Mucosa of gallbladder (tissue), 1 donor: ENCODE data around the gene CLIP1. TPM values are rescaled to one million over a fixed set of nuclear protein-coding genes. Genes with fewer than 3 reads are reported as not detected.
"Not testable (repeated sequence)": the region's sequence is repeated elsewhere in the genome, so short reads cannot be mapped to it uniquely, and the experiment has no call there.

Source experiments
- DNase-seq: peaks from one replicate; pipeline ENCODE4 v3.0.0-alpha.2; 2020; ENCODE audit warnings: low spot score
- total RNA-seq: library from RNA; stranded (reverse); gene quantifications from one replicate; pipeline ENCODE4 v1.2.1, GENCODE V29; 2021
- donor health status: DM: no; HTN: no; CAD: no.

CLIP1 gene
- total RNA-seq, 1 donor from 2014 or later: 71.6 TPM

DNA sequence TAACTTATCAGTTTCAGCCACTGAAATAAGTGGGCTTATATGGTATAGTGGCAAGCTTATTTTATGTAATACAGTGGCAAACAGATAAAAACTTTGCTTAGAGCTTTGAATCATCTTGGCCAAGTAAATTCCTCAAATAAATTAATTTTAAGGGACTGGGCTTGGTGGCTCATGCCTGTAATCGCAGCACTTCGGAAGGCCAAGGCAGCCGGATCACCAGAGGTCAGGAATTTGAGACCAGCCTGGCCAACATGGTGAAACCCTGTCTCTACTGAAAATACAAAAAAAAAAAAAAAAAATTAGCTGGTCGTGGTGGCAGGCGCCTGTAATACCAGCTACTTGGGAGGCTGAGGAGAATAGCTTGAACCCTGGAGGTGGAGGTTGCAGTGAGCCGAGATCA, 24.5 kb downstream of the CLIP1 start:
- not testable (repeated sequence) for DNase-seq

DNA sequence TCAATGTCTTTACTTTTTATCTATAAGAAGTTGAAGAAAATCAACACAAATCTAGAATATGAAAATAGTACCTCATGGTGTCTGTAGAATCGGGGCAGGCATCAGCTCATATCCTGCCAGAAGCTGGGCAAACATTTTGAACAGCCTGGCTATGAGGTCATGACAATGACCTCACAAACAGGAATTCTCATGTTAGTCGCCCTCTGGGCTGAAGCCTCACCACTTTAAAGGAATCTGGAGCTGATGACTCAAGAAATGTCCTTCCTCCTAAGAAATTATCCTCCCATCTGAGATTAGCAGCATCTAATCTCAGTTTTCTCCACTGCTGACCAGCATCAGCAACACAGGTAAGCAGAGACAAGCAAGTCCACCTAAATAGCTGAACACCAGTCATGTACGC, 27.1 kb downstream of the CLIP1 start:
- DNase-seq: no peak

DNA sequence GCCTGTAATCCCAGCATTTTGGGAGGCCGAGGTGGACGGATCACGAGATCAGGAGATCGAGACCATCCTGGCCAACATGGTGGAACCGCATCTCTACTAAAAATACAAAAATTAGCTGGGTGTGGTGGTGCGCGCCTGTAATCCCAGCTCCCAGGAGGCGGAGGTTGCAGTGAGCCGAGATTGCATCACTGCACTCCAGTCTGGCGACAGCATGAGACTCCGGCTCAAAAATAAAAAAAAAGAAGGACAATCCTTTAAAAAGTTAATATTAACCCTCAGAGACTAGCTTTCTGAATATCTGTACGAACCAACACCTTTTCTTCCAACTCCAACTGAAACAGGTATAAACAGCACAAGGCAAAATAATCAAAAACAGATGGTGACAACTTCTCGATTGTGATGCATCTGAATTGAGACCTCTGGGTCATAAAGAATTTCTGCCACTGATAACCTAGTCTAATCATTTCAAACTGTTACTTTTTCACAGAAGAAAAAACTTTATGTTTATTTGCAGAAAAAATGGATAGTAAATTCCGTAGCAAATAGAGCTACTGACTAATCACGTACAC, 27.8 kb downstream of the CLIP1 start:
- DNase-seq: no peak

DNA sequence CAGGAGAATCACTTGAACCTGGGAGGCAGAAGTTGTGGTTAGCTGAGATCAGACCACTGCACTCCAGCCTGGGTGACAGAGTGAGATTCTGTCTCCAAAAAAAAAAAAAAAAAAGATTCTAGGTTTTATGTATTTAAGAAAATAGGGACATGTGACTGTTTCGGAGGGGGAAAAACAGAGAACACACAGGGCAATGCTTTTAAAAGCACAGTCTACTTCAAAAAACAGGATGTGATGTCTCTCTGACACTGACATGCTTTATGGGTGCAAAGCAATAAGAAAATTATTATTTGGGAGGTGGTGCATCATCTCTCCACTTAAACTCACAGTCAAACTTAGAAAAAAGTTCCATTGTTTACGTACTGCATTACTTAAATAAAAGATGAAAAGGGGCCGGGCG, 28.7 kb downstream of the CLIP1 start:
- DNase-seq: no peak

DNA sequence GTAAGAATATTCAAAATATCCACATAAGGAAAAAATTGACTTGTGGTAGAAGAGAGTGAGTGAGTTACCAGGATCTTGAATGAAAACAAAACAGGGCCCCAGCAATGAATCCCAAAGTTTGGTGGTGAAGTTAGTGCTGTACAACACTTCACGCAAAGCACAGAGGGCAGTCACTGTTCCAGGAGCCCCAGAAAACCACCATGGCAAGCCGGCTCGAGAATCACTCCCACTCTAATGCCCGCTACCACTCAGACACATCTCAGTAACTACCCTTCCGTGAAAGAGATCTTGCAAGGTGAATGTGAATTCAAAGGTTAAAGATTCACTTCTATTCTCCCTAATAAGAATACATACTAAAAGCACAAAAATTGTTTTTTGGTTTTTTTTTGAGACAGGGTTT, 30.1 kb downstream of the CLIP1 start:
- no peak for DNase-seq

DNA sequence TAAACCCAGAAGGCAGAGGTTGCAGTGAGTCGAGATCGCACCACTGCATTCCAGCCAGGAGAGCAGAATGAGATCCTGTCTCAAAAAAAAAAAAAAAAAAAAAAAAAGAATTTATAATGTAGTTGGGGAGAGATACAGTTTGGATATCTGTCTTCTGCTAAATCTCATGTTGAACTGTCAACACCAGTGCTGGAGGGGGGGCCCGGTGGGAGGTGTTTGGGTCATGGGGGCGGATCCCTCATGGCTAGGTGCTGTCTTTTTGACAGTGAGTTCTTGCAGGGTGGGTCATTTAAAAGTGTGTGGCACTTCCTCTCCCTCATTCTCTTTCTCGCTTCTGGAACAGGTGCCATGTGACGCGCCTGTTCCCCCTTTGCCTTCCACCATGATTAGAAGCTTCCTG, 32.8 kb downstream of the CLIP1 start:
- no peak for DNase-seq

DNA sequence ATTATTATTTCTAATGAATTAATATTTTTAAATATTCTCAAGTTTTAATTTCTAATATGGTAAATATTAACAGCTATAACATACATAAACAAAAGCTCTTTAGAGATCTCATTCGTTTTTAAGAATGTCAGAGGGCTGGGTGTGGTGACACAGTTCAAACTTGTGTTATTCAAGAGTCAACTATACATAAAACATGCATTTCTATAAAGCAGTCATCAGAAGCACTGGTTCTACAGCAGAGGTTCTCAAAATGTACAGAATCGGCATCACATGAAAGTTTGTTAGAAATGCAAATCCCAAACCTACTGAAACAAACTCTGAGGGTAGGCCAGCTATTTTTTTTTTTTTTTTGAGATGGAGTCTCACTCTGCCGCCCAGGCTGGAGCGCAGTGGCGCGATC, 34.6 kb downstream of the CLIP1 start:
- no peak for DNase-seq

DNA sequence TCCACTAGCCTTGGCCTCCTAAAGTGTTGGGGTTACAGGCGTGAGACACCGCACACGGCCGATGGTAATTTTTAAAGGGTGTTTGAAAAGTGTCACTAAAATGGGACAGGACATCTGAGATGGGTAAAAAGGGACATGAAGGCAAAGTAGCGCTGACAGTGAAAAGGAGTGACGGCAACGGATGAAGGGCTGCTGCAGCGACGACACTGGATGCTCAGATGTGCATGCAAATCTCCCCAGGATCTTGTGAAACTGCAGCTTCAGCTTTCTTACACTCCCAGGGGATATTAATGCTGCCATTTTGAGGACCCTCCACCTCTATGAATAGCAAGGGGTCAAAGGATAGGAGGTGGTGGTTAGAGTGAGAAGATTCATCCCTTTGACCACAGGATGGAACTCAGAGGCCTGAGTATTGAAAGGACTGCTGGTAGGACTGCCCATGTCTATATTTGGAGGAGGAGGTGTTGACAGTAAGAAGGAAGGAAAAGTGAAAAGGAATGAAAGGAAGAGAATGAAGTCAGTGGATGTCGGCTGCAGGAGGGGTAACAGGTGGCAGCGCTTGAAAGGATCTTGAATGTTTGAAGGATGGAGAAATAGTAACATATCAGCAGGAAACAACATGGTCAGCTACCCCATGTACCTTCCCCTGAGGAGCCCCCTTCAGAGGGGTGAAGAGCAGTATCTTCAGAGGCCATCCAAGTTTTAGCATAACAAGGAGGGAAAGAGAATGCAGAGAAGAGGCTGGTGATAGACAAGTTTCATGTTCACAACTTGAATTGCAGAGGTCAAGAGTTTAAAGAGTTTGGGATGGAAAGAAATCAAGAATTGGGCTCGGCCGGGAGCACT, 37.1 kb downstream of the CLIP1 start:
- no peak for DNase-seq

DNA sequence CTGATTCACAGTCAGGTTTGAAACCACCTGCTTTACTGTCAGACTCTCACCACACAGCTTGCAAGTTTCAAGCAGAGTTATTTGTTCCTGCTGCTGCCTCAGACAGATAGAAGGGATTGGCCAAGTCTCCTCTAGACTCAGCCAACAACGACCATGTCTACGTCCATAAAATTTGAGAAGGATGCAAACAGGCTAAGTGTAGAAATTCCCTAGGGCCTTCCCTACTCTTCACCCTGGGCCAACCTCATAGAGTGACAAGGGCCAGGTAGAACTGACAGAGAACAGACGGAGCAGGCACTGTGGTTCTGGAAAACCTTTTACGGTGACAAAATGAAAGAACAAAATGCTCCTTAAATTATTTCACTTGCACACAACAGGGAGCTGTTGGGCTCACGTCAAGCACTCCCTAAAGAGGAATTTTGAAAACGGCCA, 39.5 kb downstream of the CLIP1 start:
- no peak for DNase-seq

DNA sequence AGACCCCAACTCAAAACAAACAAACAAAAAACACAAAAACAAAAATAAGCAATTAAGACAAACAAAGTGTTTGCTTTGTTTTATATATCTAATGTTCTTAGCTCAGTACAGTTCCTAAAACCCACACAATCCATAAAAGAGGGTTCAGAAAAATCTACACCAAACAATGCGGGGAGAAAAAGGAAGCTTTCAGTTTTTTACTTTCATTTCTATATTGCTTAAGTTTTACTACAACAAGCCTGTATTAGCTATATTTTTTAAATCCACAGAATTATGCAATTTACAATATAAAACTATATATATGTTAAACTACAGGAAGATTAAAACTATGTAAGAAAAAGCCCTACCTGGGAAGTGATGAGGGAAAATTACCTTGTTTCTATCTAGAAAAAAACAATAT, 41.4 kb downstream of the CLIP1 start:
- no peak for DNase-seq

DNA sequence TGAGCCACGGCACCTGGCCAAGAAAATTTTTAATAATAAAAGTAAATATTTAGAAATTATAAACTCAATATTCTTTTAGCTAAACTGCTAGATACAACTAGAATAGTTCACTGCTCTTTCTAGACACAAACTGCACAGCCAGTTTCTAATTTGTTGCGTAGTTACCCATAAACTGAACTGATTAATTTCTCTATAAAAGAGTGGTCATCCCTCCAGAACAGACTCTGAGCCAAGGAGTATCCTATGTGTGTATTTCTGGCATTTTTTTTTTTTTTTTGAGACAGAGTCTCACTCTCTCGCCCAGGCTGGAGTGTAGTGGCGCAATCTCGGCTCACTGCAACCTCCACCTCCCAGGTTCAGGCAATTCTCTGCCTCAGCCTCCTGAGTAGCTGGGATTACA, 45.7 kb downstream of the CLIP1 start:
- not testable (repeated sequence) for DNase-seq

DNA sequence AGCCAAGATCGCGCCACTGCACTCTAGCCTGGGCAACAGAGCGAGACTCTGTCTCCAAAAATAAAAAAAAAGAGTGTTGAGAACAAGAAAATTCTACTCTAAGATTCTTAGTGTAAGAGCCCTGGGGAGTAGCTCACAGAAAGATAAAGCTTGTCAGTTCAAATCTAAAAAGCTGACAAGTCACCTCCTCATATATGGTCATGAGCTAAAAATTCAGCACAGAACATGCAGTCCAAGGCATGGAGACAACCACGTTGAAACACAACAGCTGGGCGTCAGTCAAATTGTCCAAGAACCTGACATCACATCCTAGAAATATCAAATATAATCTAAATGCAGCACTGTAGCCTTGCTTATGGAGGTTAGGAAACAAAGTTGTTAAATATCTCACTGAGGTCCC, 47.8 kb downstream of the CLIP1 start:
- DNase-seq: no peak

DNA sequence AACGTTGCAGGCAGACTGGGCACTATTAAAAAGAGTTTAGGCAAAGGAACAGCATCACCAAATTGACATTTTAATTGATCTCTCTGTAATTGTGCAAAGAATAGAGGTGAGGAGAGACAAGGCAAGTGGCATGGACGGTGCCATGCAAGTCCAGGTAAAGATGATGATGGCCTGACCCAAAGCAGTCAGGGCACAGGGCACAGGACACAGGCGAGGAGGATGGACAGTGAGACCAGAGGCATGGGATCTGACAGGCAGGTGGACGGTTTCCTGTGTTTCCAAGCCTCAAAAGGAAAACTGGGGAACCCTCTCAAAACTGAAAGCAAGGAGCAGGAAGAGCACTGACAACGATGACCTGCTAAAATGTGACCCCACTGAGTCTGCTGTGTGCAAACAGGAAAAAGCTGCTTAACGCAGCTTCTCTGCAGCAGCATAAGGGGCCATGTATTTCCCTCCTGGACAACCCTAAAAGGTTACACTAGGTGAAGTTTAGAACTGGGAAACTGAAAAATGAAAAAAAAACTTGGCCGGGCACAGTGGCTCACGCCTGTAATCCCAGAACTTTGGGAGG, 50.9 kb downstream of the CLIP1 start:
- DNase-seq: no peak

DNA sequence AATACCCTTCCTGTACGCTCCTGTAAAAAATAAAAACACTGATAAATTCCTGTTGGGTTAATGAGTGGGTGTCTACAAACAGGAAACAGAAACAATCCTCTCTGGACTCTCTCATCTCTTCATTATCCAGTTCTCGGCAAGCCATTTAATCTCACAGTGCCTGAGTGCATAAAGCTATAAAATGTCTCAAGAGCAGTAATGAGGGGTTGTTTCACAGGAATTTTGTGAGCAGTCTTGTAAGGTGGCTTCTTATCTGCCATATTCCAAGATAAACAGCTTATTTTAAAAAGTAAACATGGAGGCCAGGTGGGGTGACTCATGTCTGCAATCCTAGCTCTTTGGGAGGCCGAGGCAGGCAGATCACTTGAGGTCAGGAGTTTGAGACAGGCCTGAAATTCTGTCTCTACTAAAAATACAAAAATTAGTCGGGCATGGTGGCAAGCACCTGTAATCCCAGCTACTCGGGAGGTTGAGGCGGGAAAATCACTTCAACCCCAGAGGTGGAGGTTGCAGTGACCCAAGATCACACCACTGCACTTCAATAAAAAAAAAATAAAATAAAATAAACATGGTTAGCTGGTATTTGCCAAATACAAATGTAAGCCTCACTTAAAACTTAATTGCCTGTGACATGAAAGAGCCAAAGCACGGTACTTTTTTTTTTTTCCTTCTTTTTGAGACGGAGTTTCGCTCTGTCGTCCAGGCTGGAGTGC, 54.0 kb downstream of the CLIP1 start:
- no peak for DNase-seq

DNA sequence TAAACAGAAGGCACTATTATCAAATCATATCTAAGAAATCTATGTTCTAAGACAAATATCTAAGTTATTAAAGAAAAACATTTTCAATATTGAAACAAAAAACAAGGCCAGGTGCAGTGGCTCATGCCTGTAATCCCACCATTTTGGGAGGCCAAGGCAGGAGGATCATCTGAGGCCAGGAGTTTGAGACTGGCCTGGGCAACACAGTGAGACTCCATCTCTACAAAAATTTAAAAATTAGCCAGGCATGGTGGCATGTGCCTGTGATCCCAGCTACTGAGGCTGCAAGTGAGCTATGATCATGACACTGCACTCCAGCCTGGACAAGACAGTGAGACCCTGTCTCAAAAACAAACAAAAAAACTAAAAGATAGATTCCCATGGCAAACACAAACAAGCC, 54.8 kb downstream of the CLIP1 start:
- not testable (repeated sequence) for DNase-seq

DNA sequence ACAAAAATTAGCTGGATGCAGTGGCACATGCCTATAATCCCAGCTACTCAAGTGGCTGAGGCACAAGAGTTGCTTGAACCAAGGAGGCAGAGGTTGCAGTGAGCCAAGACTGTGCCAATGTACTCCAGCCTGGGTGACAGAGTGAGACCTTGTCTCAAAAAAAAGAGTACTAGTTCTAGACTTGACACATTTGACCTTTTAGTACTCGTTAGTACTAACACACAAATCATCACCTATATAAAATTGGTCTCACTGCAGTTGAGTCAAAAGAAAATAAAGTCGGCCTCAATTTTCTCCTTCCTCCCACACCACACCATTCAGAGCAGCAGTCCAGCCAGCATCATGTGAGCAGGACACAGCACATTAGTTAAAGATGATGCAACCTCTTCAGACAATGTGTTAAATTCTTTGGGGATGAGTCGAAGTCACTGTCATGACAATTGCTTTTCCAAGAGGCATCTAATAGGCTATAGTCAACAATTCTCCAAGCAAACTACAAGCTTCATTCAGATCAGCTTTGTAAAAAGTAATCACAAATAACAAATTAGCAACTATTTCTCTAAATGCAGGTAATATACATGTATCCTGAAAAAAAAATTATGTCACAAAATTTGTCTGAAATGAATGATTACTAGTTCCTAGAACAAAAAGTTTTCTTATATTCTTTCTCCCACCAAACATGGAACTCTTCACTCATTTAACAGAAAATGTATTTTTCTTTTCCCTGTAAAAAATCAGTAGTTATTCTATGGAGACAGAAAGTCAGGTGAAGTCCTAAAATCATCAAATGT, 55.6 kb downstream of the CLIP1 start:
- DNase-seq: peak; percentile 34

DNA sequence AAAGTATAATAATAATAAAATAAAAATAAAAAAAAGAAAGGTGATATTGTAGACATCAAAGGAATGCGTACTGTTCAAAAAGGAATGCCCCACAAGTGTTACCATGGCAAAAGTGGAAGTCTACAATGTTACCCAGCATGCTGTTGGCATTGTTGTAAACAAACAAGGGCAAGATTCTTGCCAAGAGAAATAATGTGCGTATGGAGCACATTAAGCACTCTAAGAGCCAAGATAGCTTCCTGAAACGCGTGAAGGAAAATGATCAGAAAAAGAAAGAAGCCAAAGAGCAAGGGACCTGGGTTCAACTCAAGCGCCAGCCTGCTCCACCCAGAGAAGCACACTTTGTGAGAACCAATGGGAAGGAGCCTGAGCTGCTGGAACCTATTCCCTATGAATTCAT, 57.2 kb downstream of the CLIP1 start:
- not testable (repeated sequence) for DNase-seq

DNA sequence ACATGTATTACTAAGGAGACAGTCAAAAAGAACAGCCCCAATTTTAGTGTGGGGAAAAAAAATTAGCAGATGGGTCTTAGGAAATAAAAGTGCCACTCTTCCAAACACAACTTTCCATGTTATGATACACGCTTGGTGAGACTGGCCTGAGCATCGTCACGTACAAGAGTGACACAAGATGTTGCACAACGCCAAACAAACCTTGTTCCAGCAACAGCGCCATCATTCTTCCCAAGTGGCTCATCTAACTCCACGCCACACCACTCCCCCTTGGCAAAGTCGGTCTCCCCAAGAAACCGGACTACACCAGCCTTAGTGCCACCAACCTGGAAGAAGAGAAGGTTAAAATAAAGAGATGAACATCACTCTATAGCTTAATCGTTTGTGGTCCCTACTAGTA, 58.7 kb downstream of the CLIP1 start:
- no peak for DNase-seq

DNA sequence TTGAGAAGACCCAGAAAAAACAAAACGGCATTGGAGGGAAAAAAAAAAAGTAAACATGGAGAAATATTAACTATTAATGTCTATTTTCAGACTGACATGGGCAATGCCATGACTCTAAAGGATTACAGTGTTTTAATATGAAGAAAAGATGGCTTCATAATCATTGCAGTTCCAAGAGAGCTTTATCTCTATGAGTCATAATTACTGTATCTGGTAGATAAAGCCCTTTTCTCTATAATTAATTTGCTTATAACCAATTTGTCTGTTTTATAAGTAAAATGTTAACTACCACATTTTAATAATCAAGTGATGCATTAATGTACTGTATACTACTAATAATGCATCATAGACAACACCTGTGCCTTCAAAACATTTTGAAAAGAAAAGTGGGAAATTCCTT, 59.7 kb downstream of the CLIP1 start:
- no peak for DNase-seq

DNA sequence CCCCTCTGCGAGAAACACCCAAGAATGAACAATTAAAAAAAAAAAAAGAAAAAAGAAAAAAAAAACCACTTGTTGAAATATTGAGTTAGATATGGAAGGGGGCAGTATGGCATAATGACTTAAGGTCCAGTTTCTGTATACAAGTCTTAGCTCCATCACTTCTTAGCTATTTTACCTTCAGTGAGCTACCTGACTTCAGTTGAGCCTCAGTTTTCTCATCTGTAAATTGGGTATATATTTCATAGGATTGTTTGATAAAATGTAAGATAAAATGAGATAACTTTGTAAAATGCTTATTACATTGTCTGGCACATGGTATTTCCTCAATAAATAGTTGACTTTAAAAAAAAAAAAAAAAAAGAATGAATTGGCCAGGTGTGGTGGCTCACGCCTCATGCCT, 64.1 kb downstream of the CLIP1 start:
- not testable (repeated sequence) for DNase-seq

DNA sequence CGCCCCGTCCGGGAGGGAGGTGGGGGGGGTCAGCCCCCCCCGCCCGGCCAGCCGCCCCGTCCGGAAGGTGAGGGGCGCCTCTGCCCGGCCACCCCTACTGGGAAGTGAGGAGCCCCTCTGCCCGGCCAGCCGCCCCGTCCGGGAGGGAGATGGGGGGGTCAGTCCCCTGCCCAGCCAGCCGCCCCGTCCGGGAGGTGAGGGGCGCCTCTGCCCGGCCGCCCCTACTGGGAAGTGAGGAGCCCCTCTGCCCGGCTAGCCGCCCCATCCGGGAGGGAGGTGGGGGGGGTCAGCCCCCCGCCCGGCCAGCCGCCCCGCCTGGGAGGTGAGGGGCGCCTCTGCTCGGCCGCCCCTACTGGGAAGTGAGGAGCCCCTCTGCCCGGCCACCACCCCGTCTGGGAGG, 64.9 kb downstream of the CLIP1 start:
- DNase-seq: not testable (repeated sequence)

DNA sequence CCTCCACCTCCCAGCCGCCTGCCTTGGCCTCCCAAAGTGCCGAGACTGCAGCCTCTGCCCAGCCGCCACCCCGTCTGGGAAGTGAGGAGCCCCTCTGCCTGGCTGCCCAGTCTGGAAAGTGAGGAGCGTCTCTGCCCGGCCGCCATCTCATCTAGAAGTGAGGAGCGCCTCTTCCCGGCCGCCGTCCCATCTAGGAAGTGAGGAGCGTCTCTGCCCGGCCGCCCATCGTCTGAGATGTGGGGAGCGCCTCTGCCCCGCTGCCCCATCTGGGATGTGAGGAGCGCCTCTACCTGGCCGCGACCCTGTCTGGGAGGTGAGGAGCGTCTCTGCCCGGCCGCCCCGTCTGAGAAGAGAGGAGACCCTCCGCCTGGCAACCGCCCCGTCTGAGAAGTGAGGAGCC, 65.5 kb downstream of the CLIP1 start:
- DNase-seq: not testable (repeated sequence)
